Measurements from ENCODE around the gene PLCH1.

Gene PLCH1

GRCh38 chr3:155520463-155520862 lies 224.4 kb downstream of the PLCH1 start:
- no peak for DNase-seq

DNA sequence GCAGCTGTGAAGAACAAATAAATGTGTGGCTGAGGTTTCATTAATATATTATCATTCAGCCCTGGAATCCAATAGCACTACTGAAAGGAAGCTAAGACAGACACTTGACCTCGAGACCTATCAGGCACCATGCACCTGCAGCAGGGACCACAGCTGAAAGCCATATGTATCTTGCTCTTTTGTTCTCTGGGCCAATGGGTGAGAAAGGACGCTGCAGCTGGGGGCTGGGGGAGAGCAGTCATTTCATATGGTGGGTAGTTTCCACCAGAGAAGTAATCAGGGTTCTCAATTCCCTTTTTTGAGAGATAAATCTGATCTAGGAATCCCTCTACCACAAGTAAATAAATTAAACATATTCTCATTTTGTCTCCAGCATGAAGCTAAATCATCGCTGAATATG lies 225.8 kb downstream of the PLCH1 start:
- DNase-seq, result no peak

DNA sequence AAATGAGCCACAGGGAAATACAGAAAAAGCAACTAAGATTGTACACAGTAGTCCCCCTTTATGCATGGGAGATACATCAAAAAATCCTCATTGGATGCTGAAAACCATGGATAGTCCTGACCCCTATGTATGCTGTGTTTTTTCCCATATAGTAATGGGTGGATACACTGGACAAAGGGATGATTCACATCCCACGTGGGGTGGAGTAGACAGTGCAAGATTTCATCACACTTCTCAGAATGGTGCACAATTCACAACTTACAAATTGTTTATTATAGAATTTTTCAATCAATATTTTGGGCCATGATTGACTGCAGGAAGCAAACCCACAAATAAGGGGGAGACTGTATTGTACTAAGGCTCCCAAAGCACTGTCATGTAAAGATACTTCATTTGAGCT lies 227.0 kb downstream of the PLCH1 start:
- DNase-seq, result no peak

- no peak for DNase-seq
Observed at GRCh38 chr3:155516439-155516838, 228.4 kb downstream of the PLCH1 start.

DNA sequence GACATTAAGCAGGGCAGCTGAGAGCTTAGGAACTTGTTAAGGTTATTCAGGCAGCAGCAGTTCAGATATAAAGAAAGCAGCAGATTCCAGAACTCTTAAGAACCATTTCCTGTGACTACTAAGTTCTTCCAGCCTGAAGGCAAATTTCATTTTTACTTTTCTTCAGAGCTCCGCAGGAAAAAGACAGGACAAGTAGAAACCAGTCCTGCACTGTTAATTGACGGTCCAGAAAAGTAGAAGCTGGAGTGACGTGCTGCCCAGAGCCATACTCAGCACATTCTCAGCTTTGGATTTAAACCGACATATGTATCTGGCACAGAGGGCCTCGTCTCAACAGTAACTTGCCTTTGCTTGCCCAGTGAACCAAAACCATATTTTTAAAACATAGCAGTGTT lies 232.0 kb downstream of the PLCH1 start:
- DNase-seq, result no peak

DNA sequence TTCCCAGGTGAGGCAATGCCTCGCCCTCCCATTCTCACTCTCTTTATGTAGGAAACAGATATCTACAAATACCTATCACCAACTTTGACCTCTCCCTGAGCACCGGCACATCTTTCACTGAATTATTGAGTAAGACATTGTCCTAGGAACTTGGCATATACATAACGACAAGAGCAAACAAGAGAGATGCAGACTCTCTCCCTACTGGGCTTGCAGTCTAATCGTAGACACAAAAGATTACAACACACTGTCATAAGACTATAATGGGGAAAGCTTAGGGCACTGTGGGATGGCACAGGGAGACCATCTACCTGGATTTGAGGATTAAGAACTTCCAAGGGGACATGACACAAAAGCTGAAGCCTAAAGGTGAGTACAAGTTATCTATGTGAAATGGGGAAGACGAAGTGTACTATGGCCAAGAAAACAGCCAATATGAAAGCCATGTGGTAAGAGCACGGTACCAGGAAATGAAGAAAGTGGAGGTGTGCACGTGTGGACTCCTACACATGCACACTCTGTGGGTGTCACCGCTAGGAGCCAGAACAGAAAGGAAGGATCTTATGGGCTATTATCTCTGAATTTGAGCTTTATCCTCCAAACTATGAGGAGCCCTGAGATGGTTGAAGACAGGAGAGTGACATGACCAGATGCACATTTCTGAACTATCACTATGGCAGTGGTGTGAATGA lies 232.6 kb downstream of the PLCH1 start:
- DNase-seq, result no peak

- DNase-seq, result no peak
Observed at GRCh38 chr3:155504682-155505081, 240.2 kb downstream of the PLCH1 start.

- no peak for DNase-seq
Observed at GRCh38 chr3:155502630-155503029, 242.2 kb downstream of the PLCH1 start.

GRCh38 chr3:155500194-155500818 lies 244.6 kb downstream of the PLCH1 start:
- no peak for DNase-seq

DNA sequence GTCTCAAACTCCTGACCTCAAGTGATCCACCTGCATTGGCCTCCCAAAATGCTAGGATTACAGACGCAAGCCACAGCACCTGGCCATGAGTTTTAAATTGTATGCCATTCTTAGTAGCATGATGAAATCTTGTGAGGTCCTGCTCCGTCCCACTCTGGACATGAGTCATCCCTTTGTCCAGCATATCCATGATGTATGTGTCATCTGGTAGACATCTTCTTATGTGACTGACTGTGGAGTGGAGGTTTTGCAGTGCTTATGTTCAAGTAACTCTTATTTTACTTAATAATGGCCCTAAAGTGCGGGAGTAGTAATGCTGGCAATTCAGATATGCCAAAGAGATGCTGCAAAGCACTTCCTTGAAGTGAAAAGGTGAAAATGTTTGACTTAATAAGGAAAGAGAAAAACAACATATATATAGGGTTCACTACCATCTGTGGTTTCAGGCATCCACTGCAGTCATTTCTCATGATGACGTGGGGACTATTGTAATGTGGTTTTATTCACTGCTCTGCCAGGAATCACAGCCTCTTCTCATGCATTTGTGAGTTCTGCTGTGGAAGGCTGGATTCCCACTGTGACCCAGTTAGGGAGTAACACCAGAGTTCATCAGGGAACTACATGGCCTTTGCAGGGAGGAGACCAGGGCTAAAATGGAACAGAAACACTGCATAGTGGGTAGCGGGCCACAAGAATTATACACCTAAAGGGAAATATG lies 246.8 kb downstream of the PLCH1 start:
- DNase-seq, result no peak

DNA sequence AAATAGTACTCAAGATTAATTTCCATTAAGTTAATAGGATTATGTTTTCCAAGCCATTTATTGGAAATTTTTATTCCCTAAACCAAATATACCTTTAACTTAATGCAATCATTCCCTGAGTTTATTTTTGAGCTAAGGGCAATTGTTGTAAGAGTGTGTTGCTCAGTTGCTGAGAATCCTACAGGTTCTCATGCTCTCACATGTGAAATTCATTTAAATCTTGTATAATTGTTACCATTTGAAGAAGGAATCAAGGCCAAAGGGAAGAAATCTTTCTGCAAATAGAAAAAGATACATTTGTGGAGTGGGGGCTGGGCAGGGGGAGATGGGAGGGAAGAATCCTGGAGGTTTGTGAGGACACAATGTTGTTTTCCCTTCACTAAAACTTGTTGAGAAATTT lies 248.7 kb downstream of the PLCH1 start:
- DNase-seq, result no peak

DNA sequence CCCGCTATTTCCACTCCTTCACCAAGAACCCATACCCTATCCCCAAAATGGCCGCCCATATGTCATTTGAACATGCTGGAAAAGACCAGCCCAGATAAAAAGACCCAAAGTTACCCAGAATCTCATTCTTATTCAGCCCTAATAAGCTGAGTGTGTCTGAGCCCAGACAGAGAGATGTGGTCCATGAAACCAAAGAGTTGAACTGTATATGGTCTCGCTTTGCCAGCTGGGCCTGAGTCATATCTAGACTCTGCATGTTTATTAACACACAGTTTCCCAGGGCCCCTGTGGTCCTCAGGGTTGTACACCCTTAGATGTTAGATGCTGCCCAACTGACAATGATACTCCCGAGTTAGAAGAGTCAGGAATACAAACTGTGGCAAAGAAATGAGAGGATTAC lies 249.5 kb downstream of the PLCH1 start:
- DNase-seq, result no peak

DNA sequence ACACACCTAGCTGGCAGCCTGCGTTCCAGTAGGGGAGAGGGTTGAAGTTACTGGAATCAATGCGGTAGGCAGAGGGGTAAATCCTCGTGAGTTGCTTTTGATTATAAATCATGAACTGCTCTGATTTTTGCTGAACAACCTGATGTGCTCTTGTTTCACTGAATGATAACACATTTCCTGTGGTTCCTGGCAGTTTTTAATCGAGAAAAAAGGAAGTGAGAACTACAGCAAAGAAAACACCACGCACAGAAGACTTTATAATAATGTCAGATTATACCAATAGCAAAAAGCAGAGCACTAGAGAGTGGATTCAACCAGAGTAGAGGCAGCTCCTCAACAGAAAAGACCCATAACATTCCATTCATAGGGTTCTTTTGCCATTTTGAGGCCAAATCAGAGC lies 250.5 kb downstream of the PLCH1 start:
- DNase-seq, result no peak

GRCh38 chr3:155492841-155493240 lies 252.0 kb downstream of the PLCH1 start:
- no peak for DNase-seq

- DNase-seq, result no peak
Observed at GRCh38 chr3:155491696-155492095, 253.2 kb downstream of the PLCH1 start.

DNA sequence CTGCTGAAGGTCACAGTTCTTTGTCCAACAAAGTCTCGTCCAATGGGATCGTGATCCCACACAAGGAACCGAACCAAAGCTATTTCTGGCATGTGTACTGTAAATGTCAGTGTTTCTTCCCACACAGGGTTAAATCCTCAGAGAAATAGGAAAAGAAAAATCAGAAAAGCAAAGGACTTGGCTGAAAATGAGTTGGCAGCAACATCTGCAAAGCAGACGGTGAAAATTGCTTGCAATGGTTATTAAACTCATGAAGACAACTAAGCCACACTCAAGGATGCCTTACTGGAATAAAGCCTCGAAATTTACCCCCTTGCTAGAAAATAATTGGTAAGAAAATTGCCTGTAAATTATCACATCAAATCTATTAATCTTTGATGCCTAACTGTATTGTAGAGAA lies 256.2 kb downstream of the PLCH1 start:
- DNase-seq, result no peak

GRCh38 chr3:155485897-155486296 lies 259.0 kb downstream of the PLCH1 start:
- DNase-seq, result no peak

DNA sequence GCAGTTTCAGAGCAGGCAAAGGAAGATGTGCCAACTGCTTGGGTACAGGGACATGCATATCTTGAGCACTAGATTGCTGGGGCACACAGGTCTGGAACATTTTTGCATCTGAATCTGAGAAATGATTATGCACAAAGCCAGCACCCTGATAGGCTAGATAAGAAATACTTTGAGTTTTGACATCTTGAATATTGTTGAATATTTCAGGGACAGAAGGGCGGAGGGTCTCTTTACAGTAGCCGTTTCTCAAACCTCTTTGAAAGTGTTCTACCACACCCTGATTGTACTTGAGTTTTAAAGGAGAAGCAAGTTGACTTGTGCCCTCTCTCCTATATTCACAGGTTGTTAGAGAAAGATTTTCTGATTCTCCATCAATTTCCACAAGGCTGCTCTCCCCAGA lies 263.3 kb downstream of the PLCH1 start:
- no peak for DNase-seq

DNA sequence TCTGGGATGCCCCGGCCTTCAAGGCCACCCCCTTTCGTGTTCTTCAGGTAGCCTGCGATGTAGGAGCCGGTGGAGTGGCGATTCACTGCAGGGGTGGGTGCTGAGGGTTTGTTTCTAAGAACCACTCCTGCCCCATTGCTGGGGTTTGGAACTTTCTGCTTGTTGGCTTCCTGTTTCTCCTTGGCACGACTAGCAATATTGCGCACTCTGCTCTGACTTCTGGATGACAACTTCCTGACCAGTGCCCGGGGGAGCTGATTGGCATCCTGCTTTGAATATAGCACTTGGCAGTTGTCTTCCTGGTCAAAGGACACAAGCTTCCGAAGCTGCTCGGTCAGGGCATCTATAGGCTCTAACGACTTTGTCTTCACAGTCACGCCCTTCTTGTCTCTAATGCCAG lies 263.8 kb downstream of the PLCH1 start:
- DNase-seq, result no peak

DNA sequence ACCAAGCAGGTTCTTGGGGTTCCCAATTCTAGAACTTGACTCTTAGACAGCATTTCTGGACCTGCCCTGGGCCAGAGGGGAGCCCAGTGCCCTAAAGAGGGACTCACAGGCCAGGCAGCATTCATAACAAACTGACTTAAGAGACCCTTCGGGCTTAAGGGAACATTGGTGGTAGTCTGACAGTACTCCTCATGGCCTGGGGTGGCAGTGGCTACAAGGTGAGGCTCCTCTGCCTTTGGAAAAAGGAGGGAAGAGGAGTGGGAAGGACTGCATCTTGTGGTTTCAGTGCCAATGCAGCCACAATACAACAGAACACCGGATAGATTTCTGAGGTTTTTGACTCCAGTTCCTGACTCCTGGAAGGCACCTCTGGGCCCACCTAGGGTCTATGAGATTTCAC lies 279.2 kb downstream of the PLCH1 start:
- no peak for DNase-seq

DNA sequence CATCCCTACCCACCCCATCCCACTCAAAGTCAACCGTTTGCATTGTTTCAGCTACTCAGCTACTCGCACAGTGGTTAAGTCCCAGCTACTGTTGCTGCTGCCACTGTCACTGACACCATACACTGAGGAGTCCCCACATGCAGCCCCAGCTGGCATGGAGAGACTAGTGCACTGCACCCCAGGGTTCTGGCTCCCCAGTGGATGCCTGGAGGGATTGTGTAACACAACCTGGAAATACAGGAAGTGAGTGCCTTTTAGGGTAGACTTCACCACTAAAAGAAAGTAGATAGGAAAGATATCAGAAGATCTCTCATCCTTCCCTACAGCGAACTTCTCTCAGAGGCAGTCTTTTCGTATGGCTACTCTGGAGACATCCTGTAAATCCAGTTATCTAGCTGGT lies 282.2 kb downstream of the PLCH1 start:
- no peak for DNase-seq

GRCh38 chr3:155457591-155457990 lies 287.3 kb downstream of the PLCH1 start:
- no peak for DNase-seq

DNA sequence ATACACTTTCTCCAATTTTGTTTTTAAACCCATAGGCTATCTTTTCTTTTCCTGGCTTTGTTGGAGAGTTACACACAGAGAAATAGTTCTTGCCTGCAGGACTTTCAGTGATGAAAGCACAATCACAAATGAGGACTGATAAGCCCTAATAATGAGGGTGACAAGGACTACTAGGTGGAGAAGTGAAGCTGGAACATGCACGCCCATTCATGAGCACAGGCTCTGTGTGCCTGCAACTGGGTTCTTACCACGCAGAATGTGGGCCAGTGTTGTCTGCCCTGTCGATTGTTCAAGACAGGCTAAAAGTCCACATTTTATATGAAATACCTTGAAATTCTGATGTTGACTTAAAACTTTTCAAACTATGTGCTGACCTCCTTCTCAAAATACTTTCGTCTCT lies 289.1 kb downstream of the PLCH1 start:
- DNase-seq, result no peak

- no peak for DNase-seq
Observed at GRCh38 chr3:155453512-155453911, 291.4 kb downstream of the PLCH1 start.

All from activated CD4-positive, CD25-positive, alpha-beta regulatory T cell treated with anti-CD3 and anti-CD28 coated beads, Interleukin-2, amount 50 U/mL, for 72 hours (primary cell).